ENCODE measurements around the gene AHRR. TPM values are rescaled to one million over a fixed set of nuclear protein-coding genes. Genes with fewer than 3 reads are reported as not detected.
"Not testable (repeated sequence)": the region's sequence is repeated elsewhere in the genome, so short reads cannot be mapped to it uniquely, and the experiment has no call there.

AHRR gene
- total and polyA plus RNA-seq, 3 donors from 2014 or later = 36.9 to 68.5 (median 43.4) TPM

DNA sequence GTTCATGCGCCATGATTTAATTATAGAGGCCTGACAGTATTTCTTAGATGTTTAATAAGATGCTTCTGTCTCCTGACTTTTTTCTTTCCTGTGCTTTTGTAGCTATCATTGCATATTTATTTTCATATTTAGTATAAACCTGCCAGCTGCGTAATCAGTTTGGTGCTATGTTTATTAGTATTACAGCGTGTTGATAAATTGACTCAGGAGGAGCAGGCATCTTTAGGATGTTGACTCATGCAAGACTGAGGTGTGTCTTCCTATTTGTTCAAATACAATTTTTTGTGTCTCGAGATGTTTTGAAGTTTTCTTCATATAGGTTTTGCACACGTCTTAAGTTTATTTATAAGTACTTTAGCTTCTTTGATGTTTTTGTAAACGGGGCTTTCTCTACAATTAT lies 85.5 kb downstream of the AHRR start:
- Histone ChIP-seq H3K27me3 (no peaks in the 10 kb centered on the region), H3K36me3 (ENCODE audit: low read depth, missing control alignments) (no peaks in the 10 kb centered on the region), H3K9me3 (no peaks in the 10 kb centered on the region), H3K4me3 (no peak overlapping the region), H3K4me1 (no peaks in the 10 kb centered on the region), H3K27ac (no peak overlapping the region)
- DNase-seq = no peak
- intact Hi-C loops (cut with DNase I; ENCODE audit: low total_unique reads) = no loop called here
- TF ChIP-seq, protein P1, sequence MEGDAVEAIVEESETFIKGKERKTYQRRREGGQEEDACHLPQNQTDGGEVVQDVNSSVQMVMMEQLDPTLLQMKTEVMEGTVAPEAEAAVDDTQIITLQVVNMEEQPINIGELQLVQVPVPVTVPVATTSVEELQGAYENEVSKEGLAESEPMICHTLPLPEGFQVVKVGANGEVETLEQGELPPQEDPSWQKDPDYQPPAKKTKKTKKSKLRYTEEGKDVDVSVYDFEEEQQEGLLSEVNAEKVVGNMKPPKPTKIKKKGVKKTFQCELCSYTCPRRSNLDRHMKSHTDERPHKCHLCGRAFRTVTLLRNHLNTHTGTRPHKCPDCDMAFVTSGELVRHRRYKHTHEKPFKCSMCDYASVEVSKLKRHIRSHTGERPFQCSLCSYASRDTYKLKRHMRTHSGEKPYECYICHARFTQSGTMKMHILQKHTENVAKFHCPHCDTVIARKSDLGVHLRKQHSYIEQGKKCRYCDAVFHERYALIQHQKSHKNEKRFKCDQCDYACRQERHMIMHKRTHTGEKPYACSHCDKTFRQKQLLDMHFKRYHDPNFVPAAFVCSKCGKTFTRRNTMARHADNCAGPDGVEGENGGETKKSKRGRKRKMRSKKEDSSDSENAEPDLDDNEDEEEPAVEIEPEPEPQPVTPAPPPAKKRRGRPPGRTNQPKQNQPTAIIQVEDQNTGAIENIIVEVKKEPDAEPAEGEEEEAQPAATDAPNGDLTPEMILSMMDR (IDR thresholded peaks at IDR 0.05) = no peak
- no peak for TF ChIP-seq POLR2A (IDR thresholded peaks at IDR 0.05)
- 91 to 92% methylated on average over 6 of the region's 6 CpGs for WGBS, 2 donors

DNA sequence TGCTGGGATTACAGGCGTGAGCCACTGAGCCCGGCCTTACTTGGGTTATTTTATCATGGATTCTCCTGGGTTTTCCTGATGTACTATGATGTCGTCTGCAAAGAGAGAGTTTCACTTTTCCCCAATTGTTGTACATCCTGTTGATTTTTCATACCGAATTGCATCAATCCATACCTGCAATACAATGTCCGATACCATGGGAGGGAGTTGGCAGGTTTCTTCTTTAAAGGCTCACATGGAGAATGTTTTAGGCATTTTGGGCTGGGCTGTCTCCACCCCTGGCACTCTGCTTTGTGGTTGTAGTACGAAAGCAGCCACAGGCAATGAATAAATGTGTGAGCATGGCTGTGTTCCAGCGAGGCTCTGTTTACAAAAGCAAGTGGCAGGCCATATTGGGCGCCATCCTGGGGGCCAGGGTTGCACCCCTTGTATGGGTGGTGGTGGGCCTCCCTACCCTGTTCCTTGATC lies 86.3 kb downstream of the AHRR start:
- no peak overlapping the region for H3K27ac ChIP-seq
- TF ChIP-seq, protein P1 (IDR thresholded peaks at IDR 0.05) = no peak
- no peak for TF ChIP-seq POLR2A (IDR thresholded peaks at IDR 0.05)
- 88 to 93% methylated on average over 8 of the region's 8 CpGs for WGBS, 2 donors
- intact Hi-C loops (cut with DNase I; ENCODE audit: low total_unique reads) = no loop called here
- no peak for DNase-seq
- H3K4me1 ChIP-seq = no peaks in the 10 kb centered on the region
- no peaks in the 10 kb centered on the region for H3K27me3 ChIP-seq
- no peaks in the 10 kb centered on the region for H3K9me3 ChIP-seq
- H3K4me3 ChIP-seq = no peak overlapping the region
- no peaks in the 10 kb centered on the region for H3K36me3 ChIP-seq (ENCODE audit: low read depth, missing control alignments)

DNA sequence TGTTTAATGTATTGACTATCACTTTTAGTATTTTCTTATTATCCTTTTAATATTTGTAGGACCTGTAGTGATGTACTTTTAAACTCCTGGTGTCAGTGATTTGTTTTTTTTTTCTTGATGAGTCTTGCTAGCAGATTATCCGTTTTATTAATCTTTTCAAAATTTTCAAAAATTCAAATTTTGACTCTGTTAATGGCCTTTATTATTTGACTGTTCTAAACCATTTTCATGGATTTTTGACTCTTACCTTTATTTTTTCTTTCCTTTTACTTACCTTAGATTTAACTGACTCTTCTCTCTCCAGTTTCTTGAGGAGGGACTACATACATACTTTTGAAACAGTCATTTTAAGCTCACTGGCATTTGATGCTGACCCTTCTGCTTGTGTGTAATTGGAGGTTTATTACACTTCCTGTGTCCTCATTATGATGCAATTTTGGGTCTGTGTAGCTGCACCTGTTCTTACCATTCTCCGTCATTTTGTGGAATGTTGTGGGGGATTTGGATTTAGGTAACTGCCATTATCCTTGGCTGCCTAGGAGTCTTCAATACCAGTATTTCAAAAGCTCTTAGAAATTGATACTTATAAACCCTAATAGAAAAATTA lies 89.5 kb downstream of the AHRR start:
- no peak for DNase-seq
- intact Hi-C loops (cut with DNase I; ENCODE audit: low total_unique reads) = loop anchor here (10.0 kb wide), 1 partner anchor 76 kb away; no protein-coding TSS in a partner anchor
- Histone ChIP-seq H3K4me3 (no peak overlapping the region), H3K36me3 (ENCODE audit: low read depth, missing control alignments) (no peaks in the 10 kb centered on the region), H3K4me1 (no peaks in the 10 kb centered on the region), H3K9me3 (no peaks in the 10 kb centered on the region), H3K27me3 (no peaks in the 10 kb centered on the region), H3K27ac (no peak overlapping the region)
- TF ChIP-seq POLR2A (IDR thresholded peaks at IDR 0.05) = no peak
- TF ChIP-seq, protein P1 (IDR thresholded peaks at IDR 0.05) = no peak
- WGBS, 2 donors = 91 to 95% methylated on average over 2 of the region's 2 CpGs

DNA sequence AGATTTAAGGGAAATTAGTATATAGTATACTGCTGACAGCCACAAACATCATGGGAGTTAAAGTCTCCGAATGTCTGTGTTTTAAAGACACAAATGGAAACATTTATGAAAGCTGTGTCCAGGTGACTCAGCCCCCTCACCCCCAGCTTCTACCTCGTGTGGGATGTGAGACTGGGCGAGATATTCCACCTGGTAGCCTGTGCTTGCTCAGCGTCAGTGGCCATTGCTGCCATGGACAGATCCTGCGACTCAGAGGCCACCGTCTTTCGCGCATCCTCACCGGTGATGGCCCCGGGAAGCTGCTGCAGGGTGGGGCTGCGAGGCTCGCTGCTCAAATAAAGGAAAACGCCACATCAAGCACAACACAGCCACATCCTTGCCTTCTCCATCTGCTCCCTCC lies 90.2 kb downstream of the AHRR start:
- H3K27ac ChIP-seq = no peak overlapping the region
- DNase-seq = no peak
- WGBS, 2 donors = 81 to 90% methylated on average over 13 of the region's 13 CpGs

DNA sequence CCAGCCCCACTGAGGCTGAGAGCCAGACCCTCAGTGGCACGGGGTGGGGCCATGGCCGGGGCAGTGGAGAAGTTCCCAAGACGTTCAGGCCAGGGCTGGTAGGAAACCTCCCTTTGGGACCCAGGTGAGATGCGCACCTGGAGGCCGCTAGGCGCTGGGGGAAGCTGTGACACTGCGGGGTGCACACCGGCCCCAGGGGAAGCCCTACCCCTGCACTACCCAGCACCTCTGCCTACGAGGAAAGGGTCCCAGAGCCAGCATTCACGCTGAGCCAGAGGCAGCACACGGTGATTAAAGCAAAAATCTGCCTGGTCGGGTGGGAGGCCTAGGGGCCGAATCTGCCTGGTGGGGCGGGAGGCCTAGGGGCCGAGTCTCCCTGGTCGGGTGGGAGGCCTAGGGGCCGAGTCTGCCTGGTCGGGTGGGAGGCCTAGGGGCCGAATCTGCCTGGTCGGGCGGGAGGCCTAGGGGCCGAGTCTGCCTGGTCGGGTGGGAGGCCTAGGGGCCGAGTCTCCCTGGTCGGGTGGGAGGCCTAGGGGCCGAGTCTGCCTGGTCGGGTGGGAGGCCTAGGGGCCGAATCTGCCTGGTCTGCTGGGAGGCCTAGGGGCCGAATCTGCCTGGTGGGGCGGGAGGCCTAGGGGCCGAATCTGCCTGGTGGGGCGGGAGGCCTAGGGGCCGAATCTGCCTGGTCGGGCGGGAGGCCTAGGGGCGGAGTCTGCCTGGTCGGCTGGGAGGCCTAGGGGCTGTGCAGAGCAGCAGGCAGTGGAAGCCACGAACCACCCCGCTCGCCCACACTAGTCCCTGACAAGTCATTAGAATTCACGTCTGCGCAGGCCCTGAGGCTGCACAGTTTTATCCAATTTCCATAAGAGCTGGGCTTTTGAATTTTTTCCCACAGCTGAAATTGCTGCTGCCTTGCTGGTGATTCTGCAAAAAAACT lies 93.7 kb downstream of the AHRR start:
- peak overlapping the region in 1 of 2 donors; percentile 10 for H3K27ac ChIP-seq
- intact Hi-C loops (cut with DNase I; ENCODE audit: low total_unique reads) = loop anchor here (10.0 kb wide), 1 partner anchor 80 kb away; no protein-coding TSS in a partner anchor
- not testable (repeated sequence) for H3K4me1 ChIP-seq; H3K9me3 ChIP-seq; DNase-seq; H3K27me3 ChIP-seq; H3K4me3 ChIP-seq; H3K36me3 ChIP-seq (ENCODE audit: low read depth, missing control alignments)
- WGBS, 2 donors = 50 to 81% methylated on average over 17 to 30 of the region's 42 CpGs

More for the DNA sequence above, 90.2 kb downstream of the AHRR start:
- Histone ChIP-seq H3K4me1 (no peaks in the 10 kb centered on the region), H3K27me3 (no peaks in the 10 kb centered on the region), H3K4me3 (no peak overlapping the region), H3K36me3 (ENCODE audit: low read depth, missing control alignments) (no peaks in the 10 kb centered on the region), H3K9me3 (no peaks in the 10 kb centered on the region)
- intact Hi-C loops (cut with DNase I; ENCODE audit: low total_unique reads) = loop anchor here (10.0 kb wide), 1 partner anchor 77 kb away; no protein-coding TSS in a partner anchor
- TF ChIP-seq, protein P1 (IDR thresholded peaks at IDR 0.05) = no peak
- TF ChIP-seq POLR2A (IDR thresholded peaks at IDR 0.05) = no peak
